Osteoblast (primary cell): ENCODE measurements around the gene OR2T1. TPM values are rescaled to one million over a fixed set of nuclear protein-coding genes. Genes with fewer than 3 reads are reported as not detected.

ENCODE experiments used
- total RNA-seq: library from RNA; depleted of rRNA; stranded (reverse); fragments of >200 nt; gene quantifications from 2 replicates; pipeline ENCODE4 v1.2.3, GENCODE V29; 2012

The OR2T1 gene
- total RNA-seq, 1 donor = not detected

Other genes with a start within 250 kb of the OR2T1 start
- not detected in 2 replicates for gene OR2M2, start 228.2 kb upstream of the OR2T1 start, total RNA-seq
- gene OR2M3, start 205.8 kb upstream of the OR2T1 start, total RNA-seq = not detected in 2 replicates
- not detected in 2 replicates for gene OR2M4, start 171.6 kb upstream of the OR2T1 start, total RNA-seq
- gene OR2T33, start 125.1 kb upstream of the OR2T1 start, total RNA-seq = not detected in 2 replicates
- not detected in 2 replicates for gene OR2T12, start 99.6 kb upstream of the OR2T1 start, total RNA-seq
- gene OR2M7, start 78.5 kb upstream of the OR2T1 start, total RNA-seq = not detected in 2 replicates
- gene OR14C36, start 54.3 kb upstream of the OR2T1 start, total RNA-seq = not detected in 2 replicates
- not detected in 2 replicates for gene OR2T4, start 41.4 kb upstream of the OR2T1 start, total RNA-seq
- not detected in 2 replicates for gene OR2T6, start 27.3 kb upstream of the OR2T1 start, total RNA-seq
- gene OR2T2, start 42.6 kb downstream of the OR2T1 start, total RNA-seq = not detected in 2 replicates
- not detected in 2 replicates for gene OR2T3, start 70.3 kb downstream of the OR2T1 start, total RNA-seq
- gene OR2T5, start 85.5 kb downstream of the OR2T1 start, total RNA-seq = not detected in 2 replicates
- gene OR2G6, start 105.0 kb downstream of the OR2T1 start, total RNA-seq = not detected in 2 replicates
- not detected in 2 replicates for gene OR2T29, start 159.7 kb downstream of the OR2T1 start, total RNA-seq
- not detected in 2 replicates for gene OR2T34, start 171.7 kb downstream of the OR2T1 start, total RNA-seq
- not detected in 2 replicates for gene OR2T10, start 194.7 kb downstream of the OR2T1 start, total RNA-seq
- gene OR2T11, start 232.0 kb downstream of the OR2T1 start, total RNA-seq = not detected in 2 replicates
- gene OR2T35, start 242.2 kb downstream of the OR2T1 start, total RNA-seq = not detected in 2 replicates